ES-I3 (cell line): ENCODE results near the gene ZNF462.

Experiments
- H3K36me3 ChIP-seq: 2 replicates; pipeline ENCODE4 v1.6.1; 2013; ENCODE audit warnings: mild to moderate bottlenecking, low read length, control low read depth, moderate library complexity; ENCODE audit not compliant: insufficient read depth
- H3K4me1 ChIP-seq: 2 replicates; pipeline ENCODE4 v1.6.1; 2013; ENCODE audit warnings: mild to moderate bottlenecking, control low read depth, low read length; ENCODE audit not compliant: insufficient read depth
- H3K9ac ChIP-seq: 2 replicates; pipeline ENCODE4 v1.6.1; 2013; ENCODE audit warnings: low read depth, mild to moderate bottlenecking, low read length, moderate library complexity
- H3K9me3 ChIP-seq: 2 replicates; pipeline ENCODE4 v1.6.1; 2013; ENCODE audit warnings: mild to moderate bottlenecking, low read length, moderate library complexity; ENCODE audit not compliant: control insufficient read depth, insufficient read depth

Gene ZNF462

DNA sequence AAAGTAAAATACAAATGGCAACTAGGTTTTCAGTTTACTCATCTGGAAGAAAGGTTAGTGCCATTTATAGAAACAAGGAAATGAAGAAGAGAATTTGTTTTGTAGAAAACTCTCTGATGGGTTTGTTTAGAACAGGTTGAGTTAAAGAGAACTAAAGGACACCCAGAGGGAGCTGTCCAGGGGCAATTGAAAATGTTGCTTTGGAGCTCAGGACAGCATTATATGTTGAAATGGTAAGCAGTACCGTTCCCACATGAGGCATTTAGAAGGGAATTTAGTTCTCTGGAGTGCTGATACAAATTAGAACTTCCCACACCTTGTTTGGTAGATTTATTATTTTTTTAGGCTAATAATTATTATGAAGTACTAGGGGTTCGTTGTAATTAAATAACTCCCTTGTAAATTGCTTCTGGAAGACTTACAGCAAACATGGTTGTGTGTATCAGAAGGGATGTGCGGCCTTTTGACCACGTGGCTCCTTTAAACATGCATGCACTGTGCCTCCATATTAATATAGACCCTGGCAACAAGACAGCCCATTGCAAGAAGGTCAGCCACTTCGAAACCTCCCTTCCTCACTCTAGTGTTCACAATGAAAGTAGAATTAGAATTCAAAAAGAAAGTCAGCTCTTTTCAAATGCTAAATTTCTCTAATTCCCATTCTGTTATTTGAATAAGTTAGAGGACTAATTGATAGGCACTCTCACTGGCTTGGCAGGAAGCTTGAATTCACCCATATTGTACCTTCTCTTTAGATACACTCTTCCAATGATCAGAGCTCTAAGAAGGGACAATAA, 71.7 kb downstream of the ZNF462 start:
- peaks cover 25% of the 10 kb centered on the region for H3K36me3 ChIP-seq
- H3K4me1 ChIP-seq = peaks cover 9% of the 10 kb centered on the region; the same call in 1 of the 2 replicates
- H3K9ac ChIP-seq = no peak overlapping the region
- no peaks in the 10 kb centered on the region for H3K9me3 ChIP-seq

DNA sequence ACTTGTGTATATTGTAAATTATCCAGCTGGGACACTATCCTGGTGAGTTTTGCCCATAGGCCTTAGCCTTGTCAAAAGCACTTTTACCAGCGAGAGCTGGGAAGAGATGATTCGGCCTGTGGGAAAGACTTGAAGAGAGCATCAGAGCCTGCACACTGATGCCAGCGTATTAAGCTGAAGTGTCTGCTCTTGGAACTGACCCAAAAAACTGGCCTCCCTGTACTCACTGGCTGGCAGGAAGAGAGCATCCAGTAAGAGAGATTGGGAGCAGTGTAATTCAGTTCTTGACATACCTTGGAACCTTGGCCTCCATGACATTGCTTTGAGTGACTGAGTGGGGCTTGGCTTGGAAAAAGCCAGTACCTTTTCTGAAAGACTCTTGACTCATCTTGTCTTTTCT, 73.7 kb downstream of the ZNF462 start:
- H3K4me1 ChIP-seq = peaks cover 9% of the 10 kb centered on the region; the same call in 1 of the 2 replicates
- peaks cover 25% of the 10 kb centered on the region for H3K36me3 ChIP-seq

DNA sequence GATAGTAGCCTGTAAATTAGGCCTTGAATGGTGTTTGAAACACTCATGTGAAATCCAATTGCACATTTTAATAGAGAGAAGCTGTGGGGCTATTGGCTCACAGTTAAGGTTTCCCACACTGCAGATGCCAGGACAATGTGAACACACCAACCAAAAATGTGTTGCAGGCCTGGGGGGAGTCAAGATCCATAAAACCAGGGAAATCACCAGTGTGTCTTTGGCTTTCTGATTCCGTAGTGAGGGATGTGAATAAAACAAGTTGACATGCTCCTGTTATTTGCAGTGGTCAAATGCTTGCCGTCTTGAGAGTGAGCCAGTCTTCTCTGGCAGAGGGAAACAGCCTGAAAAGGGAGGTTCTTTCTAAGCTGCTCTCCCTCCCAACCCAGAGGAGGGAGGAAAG, 79.0 kb downstream of the ZNF462 start:
- Histone ChIP-seq H3K9ac (no peak overlapping the region), H3K9me3 (no peaks in the 10 kb centered on the region), H3K4me1 (no peaks in the 10 kb centered on the region), H3K36me3 (peaks cover 17% of the 10 kb centered on the region)

More for the DNA sequence above, 73.7 kb downstream of the ZNF462 start:
- no peaks in the 10 kb centered on the region for H3K9me3 ChIP-seq
- H3K9ac ChIP-seq = no peak overlapping the region

DNA sequence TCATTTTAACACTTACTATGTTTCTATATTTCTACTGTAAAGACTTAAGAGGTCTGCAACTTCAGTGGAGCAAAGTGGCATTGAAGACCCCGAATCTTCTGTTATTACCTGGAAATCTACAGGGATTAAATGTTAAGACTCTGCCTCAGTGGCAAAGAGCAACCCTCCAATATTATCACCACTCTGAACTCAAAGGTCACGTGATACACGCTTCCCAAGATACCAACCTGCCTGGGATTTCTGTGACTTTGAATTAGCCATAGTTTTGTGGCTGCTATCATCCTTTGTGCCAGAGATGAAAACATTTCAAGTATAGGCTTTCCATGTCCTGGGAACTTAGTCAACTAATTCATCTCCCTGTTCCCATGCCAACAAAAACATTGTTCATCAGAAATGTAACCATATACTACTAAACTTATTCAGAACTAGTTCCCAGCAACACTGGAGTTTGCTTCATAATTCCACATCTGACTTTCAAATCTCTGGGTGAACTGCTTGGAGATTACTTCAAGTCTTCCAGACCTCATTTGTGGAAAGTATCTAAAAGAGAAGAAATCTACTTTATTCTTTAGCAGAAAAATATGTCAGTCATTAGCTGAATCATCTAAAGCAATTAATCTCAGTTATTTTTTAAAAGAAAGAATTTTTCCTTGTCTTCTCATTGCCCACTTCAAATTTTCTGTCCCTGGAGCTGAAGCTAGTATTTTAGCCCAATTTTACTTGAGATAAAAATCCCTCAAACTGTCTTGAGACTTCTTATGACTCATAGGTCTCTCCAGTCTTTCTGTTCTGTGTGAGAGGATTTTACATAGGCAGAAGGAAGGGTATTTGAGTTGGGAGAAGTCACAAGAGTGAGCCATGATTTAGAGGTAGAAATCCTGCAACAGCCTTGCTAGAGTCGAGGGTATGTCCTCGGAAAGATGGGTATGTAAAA, 83.0 kb downstream of the ZNF462 start:
- Histone ChIP-seq H3K9me3 (no peaks in the 10 kb centered on the region), H3K4me1 (no peaks in the 10 kb centered on the region; the same call in 1 of the 2 replicates), H3K9ac (no peak overlapping the region), H3K36me3 (peaks cover 8% of the 10 kb centered on the region; the same call in 1 of the 2 replicates)

DNA sequence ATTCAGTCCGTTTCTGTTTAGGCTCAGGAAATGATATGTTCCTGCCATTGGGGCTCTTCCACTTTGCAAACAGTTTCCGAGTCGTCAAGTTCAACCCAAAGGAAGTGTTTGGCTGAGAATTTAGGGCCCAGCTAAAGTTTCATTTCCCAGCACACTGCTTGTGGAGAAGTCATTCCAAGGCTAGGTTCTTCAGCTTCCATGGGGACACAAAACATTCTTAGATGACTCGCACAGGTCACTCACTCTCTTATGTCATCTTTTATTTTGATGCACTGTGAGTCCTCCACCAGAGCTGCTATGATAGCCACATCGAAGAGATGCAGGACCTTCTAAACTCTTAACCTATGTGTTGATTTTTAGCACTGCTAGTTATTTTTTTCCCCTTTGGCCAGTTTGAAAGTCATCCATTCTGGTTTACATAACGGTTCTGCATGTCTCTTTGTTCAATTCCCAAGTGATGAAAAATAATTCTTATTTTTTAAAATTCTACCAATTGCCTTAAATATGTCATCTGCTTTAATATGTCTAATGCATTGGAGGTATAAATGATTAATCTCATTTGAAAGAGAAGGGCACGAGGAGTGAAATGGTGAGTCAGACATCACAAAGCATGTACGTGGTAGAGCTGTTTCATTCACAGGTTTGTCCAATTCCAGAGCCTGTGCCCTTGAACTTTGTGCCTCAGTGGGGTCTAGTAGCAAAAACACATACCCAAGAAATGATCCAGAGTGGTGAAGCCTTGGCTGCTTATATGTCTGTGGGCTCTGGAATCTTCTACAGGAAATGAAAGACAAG, 84.3 kb downstream of the ZNF462 start:
- H3K4me1 ChIP-seq = no peaks in the 10 kb centered on the region; the same call in 1 of the 2 replicates
- no peaks in the 10 kb centered on the region for H3K9me3 ChIP-seq
- H3K36me3 ChIP-seq = peaks cover 11% of the 10 kb centered on the region; the same call in 1 of the 2 replicates
- no peak overlapping the region for H3K9ac ChIP-seq

DNA sequence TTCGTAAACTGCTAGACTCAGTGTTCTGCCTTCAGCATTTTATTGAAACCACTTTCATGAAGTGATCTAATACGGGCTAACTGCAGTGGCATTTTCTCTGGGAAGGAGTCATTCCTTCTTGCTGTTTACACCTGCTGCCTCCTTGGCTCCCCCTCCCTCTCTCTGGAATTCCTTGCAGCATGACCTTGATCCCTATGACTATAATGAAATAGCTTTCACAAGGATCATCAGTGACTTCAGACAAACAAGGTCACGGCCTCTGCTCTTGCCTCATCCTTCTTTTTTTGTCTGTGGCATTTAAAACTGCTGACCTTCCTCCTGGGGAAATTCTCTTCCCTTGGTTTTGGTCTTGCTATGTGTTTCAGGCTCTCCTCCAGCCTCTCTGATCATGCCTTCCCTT, 90.2 kb downstream of the ZNF462 start:
- Histone ChIP-seq H3K9ac (no peak overlapping the region), H3K36me3 (peaks cover 11% of the 10 kb centered on the region), H3K9me3 (no peaks in the 10 kb centered on the region), H3K4me1 (no peaks in the 10 kb centered on the region; the same call in 1 of the 2 replicates)

DNA sequence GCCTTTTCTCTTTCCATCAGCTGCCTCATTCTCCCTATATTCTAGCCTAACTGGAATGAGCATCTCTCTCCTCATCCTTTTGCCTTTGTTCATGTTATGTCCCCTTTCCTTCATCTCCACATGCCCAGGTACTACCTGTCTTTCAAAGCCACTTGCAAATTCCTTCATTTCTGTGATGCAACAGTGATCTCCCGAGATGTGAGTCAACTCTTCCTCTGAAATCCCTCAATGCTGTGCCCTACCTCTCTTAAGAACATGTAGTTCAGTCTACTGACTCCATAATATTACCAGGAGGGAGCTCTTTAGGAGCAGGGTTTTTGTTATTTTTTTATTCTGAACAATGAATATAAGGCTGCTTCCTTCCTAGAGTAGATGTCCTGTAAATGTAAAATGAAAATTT, 91.6 kb downstream of the ZNF462 start:
- peaks cover 14% of the 10 kb centered on the region for H3K36me3 ChIP-seq
- no peaks in the 10 kb centered on the region; the same call in 1 of the 2 replicates for H3K4me1 ChIP-seq
- H3K9me3 ChIP-seq = no peaks in the 10 kb centered on the region
- no peak overlapping the region for H3K9ac ChIP-seq

DNA sequence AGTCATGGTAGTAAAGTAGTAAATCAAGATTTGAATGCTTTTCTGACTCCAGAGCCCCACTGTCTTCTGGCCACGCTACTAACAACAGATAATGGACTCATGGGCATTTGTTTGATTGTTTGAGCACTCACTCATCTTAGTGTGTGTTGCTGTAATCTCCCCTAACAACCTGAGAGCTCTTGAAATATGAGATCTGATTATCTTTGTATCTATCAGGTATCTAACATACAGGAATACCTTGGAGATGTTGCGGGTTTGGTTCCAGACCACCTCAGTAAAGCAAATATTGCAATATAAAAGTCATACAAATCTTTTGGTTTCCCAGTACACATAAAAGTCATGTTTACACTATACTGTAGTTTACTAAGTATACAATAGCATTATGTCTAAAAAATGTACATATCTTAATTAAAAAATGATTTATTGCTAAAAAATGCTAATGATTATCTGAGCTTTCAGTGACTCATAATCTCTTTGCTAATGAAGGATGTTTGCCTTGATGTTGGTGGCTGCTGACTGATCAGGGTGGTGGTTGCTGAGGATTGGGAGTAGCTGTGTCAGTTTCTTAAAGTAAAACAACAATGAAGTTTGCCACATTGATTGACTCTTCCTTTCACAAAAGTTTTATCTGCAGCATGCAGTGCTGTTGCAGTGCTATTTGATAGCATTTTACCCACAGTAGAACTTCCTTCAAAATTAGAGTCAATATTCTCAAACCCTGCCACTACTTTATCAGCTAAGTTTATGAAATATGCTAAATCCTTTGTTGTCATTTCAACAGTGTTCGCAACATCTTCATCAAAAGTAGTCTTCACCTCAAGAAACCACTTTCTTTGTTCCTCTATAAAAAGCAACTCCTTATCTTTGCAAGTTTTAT, 92.2 kb downstream of the ZNF462 start:
- Histone ChIP-seq H3K9me3 (no peaks in the 10 kb centered on the region), H3K36me3 (peaks cover 21% of the 10 kb centered on the region), H3K4me1 (no peaks in the 10 kb centered on the region), H3K9ac (no peak overlapping the region)

DNA sequence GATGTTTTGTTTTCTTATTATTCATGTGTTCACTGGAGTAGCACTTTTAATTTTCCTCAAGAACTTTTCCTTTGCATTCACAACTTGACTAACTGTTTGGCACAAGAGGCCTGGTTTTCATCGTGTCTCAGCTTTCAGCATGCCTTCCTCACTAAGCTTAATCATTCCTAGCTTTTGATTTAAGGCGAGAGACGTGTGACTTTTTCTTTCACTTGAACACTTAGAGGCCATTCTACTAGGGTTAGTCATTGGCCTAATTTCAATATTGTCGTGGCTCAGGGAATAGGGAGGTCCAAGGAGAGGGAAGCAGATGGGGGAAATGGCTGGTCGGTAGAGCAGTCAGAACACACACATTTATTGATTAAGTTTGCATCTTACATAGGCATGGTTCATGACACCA, 94.0 kb downstream of the ZNF462 start:
- Histone ChIP-seq H3K36me3 (peaks cover 26% of the 10 kb centered on the region), H3K9ac (no peak overlapping the region), H3K4me1 (no peaks in the 10 kb centered on the region), H3K9me3 (no peaks in the 10 kb centered on the region; the same call in none of the 2 replicates)

DNA sequence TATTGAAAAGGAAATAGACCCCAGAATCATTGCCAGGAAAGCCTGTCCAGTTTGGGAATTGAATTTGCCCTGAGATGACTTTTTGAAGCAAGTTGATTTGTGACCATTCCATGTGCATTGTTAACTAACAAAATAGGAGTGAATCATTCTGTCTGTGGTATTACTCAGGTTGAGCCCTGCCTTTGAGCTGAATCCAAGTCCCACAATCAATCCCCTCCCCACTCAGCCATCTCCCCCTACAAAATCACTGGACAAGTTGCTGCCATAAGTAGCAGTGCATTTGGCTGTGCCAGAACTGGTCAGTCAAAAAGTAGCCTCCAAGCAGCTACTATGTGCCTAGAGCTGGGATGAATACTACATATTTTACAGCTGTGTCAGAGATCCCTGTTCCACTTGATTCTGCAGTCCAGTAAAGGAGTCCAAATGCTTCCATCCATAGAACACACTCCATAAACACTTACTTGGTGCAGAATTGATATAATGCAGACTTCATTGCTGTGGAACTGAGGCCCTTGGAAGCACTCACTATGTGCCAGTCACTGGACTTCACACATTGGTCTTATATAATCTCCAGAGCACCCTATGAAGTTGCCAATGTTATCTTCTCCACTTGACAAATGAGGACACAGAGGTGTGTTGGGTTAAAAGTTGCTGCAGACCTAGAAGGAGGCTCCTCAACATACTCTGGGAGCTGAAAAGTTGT, 96.1 kb downstream of the ZNF462 start:
- H3K9me3 ChIP-seq = no peaks in the 10 kb centered on the region; the same call in none of the 2 replicates
- H3K4me1 ChIP-seq = no peaks in the 10 kb centered on the region
- H3K36me3 ChIP-seq = peaks cover 20% of the 10 kb centered on the region
- no peak overlapping the region for H3K9ac ChIP-seq

DNA sequence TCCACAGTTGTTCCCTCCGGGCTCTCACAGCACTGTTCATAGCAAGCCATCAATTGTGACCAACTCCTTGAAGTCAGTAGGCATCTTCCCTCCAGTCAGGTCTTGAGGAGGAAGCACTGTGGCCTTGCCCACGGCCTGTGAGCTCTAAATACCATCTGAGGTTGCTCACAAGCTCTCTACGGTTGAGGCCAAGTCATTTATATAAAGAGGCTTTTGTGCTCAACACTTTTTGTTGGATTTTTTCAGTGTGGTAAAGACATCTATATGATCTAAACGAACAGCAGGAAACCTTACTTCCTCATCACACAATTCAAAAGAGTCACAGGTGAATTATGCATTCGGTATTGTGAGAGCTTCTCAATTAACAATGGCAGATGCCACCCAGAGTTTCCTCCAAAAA, 97.3 kb downstream of the ZNF462 start:
- no peaks in the 10 kb centered on the region for H3K4me1 ChIP-seq
- H3K36me3 ChIP-seq = peaks cover 19% of the 10 kb centered on the region
- H3K9ac ChIP-seq = no peak overlapping the region
- no peaks in the 10 kb centered on the region; the same call in none of the 2 replicates for H3K9me3 ChIP-seq

DNA sequence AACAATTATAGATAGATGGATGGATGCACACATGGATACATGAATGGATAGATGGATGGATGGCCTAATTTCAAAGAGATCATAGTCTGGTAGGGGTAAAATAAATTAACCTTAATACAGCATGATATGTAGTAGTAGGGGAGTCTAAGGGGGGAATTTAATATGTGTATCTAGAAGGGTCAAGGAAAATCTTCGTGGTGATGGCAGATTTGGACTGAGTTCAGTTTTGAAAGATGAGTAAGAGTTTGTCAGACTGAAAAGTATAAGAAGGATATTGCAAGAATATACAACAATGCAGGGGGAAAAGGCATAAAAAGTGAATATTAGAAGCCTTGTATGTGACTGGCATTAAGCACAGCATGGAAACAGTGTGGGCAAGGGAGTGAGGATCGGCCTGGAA, 98.7 kb downstream of the ZNF462 start:
- H3K9ac ChIP-seq = no peak overlapping the region
- peaks cover 22% of the 10 kb centered on the region for H3K36me3 ChIP-seq
- no peaks in the 10 kb centered on the region for H3K4me1 ChIP-seq
- no peaks in the 10 kb centered on the region; the same call in none of the 2 replicates for H3K9me3 ChIP-seq

DNA sequence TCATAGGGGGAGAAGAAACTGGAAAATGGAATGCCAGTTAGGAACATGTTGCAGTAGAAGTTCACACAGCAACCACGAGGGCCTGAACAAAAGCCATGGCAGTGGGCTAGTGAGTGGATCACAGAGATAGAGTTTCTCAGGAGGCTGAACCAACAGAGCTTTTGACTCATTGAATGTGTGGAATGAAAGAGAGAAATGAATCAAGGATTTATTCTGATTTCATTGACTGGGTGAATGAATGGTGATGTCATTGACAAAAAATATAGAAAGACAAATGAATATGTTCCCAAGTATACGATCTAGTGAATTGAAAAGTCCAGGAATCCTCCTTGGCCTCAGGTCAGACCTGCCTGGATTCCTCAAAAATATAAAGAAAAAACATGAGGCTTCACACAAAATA, 99.2 kb downstream of the ZNF462 start:
- H3K4me1 ChIP-seq = no peaks in the 10 kb centered on the region
- no peak overlapping the region for H3K9ac ChIP-seq
- H3K36me3 ChIP-seq = peaks cover 22% of the 10 kb centered on the region
- H3K9me3 ChIP-seq = no peaks in the 10 kb centered on the region; the same call in none of the 2 replicates
